Measurements from ENCODE around the gene PELI2. TPM values are rescaled to one million over a fixed set of nuclear protein-coding genes. Genes with fewer than 3 reads are reported as not detected.

PELI2 gene
- total RNA-seq, 1 donor, result 3.0 TPM

DNA sequence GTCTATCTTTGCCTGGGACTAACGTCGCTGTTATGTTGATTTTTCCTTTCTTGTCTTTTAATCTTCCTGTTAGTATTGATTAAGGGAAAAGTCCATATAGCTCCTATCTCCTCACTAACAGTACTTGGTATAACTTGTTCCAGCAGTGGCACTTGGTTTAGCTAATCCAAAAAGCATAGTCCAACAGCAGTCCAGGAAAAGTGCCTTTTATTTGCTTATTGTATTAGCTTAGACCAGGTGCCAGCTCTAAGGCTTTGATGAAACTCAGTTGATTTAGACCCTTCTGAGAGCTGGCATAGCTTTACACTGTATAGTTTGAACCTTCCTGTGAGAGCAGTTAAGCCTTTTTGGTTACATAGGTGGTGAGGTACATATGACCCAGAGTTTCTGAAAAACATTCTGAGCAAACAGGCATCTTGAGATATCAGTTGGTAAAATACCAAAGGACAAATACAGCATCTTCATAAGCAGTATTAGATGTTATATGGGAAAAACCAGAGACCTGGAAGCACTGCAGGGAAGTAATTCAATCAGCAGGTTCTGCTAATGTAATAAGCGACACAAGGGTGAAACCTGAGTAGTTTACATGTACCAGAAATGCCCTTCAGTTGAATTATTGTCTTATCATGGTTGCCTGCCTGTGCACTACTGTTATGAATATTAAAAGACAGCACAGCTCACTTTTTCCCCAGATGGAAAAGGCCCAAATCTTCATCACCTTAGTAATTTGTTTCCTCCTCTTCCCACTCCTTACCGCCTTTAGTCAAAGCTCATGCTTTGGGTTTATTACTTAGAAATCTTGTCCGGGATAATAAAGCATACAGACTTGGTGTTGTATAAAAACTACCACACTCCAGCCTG is 13.0 kb downstream of the PELI2 start:
- no peak overlapping the region for H3K4me3 ChIP-seq (ENCODE audit: low read depth, low read length)
- DNase-seq (ENCODE audit: low read depth), result no peak
- TF ChIP-seq, protein P1, sequence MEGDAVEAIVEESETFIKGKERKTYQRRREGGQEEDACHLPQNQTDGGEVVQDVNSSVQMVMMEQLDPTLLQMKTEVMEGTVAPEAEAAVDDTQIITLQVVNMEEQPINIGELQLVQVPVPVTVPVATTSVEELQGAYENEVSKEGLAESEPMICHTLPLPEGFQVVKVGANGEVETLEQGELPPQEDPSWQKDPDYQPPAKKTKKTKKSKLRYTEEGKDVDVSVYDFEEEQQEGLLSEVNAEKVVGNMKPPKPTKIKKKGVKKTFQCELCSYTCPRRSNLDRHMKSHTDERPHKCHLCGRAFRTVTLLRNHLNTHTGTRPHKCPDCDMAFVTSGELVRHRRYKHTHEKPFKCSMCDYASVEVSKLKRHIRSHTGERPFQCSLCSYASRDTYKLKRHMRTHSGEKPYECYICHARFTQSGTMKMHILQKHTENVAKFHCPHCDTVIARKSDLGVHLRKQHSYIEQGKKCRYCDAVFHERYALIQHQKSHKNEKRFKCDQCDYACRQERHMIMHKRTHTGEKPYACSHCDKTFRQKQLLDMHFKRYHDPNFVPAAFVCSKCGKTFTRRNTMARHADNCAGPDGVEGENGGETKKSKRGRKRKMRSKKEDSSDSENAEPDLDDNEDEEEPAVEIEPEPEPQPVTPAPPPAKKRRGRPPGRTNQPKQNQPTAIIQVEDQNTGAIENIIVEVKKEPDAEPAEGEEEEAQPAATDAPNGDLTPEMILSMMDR (IDR thresholded peaks at IDR 0.05; ENCODE audit: insufficient read depth, low read depth, low read length), result no peak

DNA sequence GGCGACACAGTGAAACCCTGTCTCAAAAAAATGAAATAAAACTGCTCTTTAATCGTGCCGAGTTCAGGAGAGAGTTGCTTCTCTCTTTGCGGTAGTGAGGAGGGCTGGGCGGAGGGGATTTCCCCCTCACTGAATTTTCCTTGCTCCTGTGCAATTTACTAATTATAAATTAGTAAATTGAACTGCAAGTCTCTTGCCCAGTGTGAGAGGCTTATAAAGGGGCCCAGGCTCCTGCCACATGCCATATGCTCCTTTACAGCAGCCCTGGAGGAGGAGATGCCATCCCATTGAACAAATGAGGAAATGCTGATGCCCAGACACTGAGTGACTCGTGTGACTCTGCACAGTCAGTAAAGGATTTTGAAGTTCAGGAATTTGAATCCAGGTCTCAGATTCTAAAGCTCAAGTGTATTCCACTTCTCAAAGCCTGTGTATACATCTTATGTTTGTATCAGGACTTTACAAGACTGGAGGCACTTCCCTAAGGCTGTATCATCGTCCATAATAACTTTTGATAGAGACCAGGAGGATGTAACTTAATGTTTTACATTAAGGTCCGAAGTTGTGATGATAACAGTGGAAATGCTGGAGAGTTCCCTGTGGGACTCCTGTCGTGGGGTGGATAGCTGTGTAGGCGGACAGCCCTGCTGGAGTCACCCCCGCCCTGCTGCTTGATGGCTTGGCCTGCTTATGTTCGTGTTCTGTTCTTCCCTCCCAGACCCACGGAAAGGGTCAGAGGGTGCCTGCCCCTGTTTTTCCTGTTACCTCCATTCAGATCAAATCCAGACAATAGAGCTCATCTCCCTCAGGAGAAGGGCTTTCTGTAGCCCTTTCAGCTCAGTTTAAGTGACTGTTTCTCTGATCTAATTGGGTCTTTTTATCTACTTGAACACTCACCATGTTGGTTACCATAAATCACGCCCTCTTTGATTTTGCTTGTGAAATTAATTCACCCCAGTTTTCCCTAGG is 13.9 kb downstream of the PELI2 start:
- DNase-seq (ENCODE audit: low read depth), result no peak
- TF ChIP-seq, protein P1 (IDR thresholded peaks at IDR 0.05; ENCODE audit: insufficient read depth, low read depth, low read length), result no peak
- no peak overlapping the region for H3K4me3 ChIP-seq (ENCODE audit: low read depth, low read length)

DNA sequence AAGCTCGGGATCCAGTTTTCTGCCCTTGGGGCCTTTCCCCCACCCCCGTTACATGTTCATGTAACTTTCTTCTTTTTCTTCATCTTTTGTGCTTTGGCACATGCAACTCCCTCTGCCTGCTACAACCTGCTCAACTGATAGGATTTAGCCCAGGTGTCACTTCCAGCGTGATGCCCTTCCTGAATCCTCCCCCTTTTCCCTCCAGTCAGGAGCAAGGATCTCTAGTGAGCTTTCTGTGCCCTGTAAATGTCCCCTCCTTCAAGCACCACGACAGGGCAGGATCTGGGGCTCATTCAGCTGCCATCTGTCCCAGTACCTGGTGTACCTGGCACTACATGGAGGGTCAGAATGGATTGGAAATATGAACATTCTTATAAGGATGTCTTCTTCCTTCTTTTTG is 15.3 kb downstream of the PELI2 start:
- no peak for DNase-seq (ENCODE audit: low read depth)
- no peak overlapping the region for H3K4me3 ChIP-seq (ENCODE audit: low read depth, low read length)
- TF ChIP-seq, protein P1 (IDR thresholded peaks at IDR 0.05; ENCODE audit: insufficient read depth, low read depth, low read length), result no peak

DNA sequence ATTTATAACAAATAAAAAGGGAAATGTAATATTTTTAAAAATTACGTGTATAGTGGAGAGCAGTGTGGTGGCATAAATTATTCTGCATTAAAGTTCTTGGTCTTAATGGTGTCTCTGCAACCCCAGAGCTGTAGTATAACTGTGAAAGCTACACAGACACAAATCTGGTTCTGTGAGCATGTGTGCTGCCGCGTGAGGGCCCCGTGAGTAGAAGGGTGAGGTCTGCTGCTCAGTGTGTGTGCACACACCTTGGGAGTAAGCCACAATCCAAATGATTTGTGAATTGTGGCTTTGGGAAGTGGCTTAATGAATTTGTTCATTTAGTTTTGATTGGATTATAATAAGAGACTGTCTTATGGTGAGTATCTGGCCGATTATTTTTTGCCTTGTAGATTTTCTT is 16.8 kb downstream of the PELI2 start:
- H3K4me3 ChIP-seq (ENCODE audit: low read depth, low read length), result no peak overlapping the region
- DNase-seq (ENCODE audit: low read depth), result no peak
- TF ChIP-seq, protein P1 (IDR thresholded peaks at IDR 0.05; ENCODE audit: insufficient read depth, low read depth, low read length), result no peak

DNA sequence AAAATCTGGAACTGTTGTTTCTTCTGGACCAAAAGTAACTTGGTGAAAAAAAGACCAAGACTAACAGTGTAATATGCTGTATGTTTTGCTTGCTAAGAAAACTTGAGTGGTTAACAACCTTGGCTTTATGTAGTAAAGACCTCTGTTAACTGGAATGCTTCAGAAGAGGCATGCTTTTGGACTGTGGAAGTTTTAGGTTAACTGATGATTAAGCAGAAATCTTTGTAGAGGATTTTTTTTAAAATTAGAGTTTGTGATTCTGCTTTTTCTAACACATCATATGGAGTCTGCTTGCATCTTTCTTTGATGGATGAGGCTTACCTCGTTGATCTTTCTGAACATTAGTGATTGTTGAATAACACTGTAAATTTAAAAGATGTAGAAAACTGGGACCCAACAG is 17.5 kb downstream of the PELI2 start:
- DNase-seq (ENCODE audit: low read depth), result no peak
- no peak overlapping the region for H3K4me3 ChIP-seq (ENCODE audit: low read depth, low read length)
- TF ChIP-seq, protein P1 (IDR thresholded peaks at IDR 0.05; ENCODE audit: insufficient read depth, low read depth, low read length), result no peak

DNA sequence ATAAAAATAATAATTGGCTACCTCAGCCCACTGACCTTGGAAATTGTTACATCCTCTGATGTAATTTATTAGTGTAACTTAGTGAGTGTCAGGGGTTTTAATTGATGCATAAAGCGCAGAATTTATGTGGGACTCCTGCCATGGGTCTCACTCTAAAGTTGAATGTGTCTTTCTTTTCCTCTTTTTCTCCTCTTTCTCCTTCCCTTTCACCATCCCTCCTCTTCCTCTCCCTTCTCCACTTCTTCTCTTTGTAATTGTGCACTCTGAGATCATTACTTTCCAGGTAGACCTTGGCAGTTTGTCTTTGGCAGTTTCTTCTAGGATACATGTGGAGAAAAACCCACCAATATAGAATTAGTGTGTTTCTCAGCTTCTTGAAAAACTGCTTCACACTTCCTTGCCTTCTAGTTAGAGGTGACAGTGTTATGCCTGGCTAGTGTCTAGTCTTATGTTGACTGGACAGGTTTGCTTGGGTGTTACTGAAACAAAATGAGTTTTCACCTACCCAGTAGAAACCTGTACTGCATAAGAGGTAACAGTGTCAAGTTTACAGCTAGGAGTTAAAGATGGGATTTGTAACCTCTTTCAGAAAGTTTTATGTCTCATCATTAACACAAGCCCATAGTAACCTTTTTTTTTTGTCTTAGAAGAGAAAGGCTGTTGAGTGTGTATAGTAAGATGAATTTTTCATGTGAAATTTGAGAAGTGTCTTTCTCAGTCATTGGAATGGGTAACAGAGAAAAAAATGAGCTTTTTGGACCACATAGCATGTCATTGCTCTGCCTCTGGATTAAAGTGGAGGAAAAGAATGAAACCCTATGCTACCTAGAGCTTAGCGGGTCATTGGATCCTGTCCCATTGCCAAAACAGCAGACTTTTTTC is 18.6 kb downstream of the PELI2 start:
- DNase-seq (ENCODE audit: low read depth), result no peak
- TF ChIP-seq, protein P1 (IDR thresholded peaks at IDR 0.05; ENCODE audit: insufficient read depth, low read depth, low read length), result no peak
- no peak overlapping the region for H3K4me3 ChIP-seq (ENCODE audit: low read depth, low read length)

All from fibroblast of villous mesenchyme (primary cell).